Vagina (tissue), 2 donors: Measurements from ENCODE around the gene DNER. TPM values are rescaled to one million over a fixed set of nuclear protein-coding genes. Genes with fewer than 3 reads are reported as not detected.
"Not testable (repeated sequence)": the region's sequence is repeated elsewhere in the genome, so short reads cannot be mapped to it uniquely, and the experiment has no call there.

Source experiments
- DNase-seq, 2 donors: peaks; one replicate each; pipeline ENCODE4 v3.0.0-alpha.2; 2017; ENCODE audit errors: extremely low spot score in 2 of 2
- H3K27ac ChIP-seq: fragments of 200-600 bp; sonication (generic); one replicate; pipeline ENCODE4 v1.5.1; 2019
- H3K27me3 ChIP-seq: fragments of 200-600 bp; sonication (generic); one replicate; pipeline ENCODE4 v1.5.1; 2019
- H3K36me3 ChIP-seq, 2 donors: fragments of 200-600 bp; sonication (generic); one replicate each; pipeline ENCODE4 v1.5.1; 2017 to 2019
- H3K4me1 ChIP-seq: fragments of 200-600 bp; sonication (generic); one replicate; pipeline ENCODE4 v1.5.1; 2019
- H3K4me3 ChIP-seq, 2 donors: fragments of 200-600 bp; sonication (generic); 1 replicate in 1 of 2; 2 replicates in 1 of 2; pipeline ENCODE4 v1.5.1; 2016 to 2019
- H3K9me3 ChIP-seq: fragments of 200-600 bp; sonication (generic); one replicate; pipeline ENCODE4 v1.5.1; 2019
- POLR2A ChIP-seq, 2 donors: fragments of 450-650 bp; IDR thresholded peaks; one replicate each; pipeline ENCODE4 v1.6.1; 2017; ENCODE audit warnings: antibody characterized with exemption in 2 of 2, mild to moderate bottlenecking in 2 of 2, moderate library complexity in 2 of 2
- POLR2AphosphoS5 ChIP-seq, 2 donors: sonication (generic); formaldehyde crosslinking; IDR thresholded peaks; one replicate each; pipeline ENCODE4 v1.9.0; 2017; ENCODE audit warnings: antibody characterized with exemption in 2 of 2, mild to moderate bottlenecking in 2 of 2, low read depth in 1 of 2; ENCODE audit not compliant: insufficient read depth in 1 of 2
- intact Hi-C: fragments of 100-400 bp; cut with DNase I; formaldehyde crosslinking; loops from one replicate; pipeline ENCODE4 v1.15.1; 2023
- total RNA-seq: library from RNA; depleted of rRNA; stranded (reverse); fragments of >200 nt; gene quantifications from one replicate; pipeline ENCODE4 v1.2.3, GENCODE V29; 2016
- TF ChIP-seq, protein P1 (sequence below), 3 experiments: fragments of 450-650 bp in 2 of 3; fragments of 200-600 bp in 1 of 3; sonication (generic) in 1 of 3; IDR thresholded peaks; one replicate each; pipeline ENCODE4 v1.5.1; 2017 to 2019; ENCODE audit warnings: antibody characterized with exemption in 3 of 3, mild to moderate bottlenecking in 2 of 3, moderate library complexity in 2 of 3

The DNER gene
- total RNA-seq, 1 donor from 2014 or later = 11.3 TPM

DNA sequence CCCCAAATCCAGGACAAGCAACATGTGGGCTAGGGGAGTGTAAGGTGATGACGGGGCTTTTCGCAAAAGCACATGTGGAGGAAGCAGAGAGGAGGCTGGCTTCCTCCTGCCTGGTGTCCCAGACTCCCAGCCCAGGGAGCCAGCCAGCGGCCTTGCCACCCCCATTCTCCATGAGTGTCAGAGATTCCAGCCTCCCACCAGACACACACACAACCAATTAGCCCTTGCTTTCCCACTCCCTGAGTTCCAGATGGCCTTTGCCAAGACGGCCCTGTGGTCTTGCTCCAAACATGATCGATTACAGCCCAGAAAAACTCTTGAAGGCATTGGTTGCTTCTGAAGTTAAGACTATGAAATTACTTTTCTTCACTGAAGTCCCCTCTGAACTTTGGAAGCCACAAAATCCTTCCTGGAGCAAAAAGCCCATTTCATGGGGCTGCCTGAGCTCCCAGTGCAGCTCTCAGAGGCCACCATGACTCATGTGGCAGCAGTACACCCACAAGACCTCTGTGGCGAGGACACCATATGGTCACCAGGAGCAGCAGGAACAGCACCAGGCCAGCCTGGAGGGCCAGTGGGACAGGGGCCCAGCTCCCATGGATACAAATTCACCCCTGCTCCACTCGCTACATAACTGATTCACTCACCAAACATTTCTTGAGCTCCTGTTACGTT lies 374.1 kb downstream of the DNER start:
- TF ChIP-seq POLR2AphosphoS5 (IDR thresholded peaks at IDR 0.05; ENCODE audit: insufficient read depth in 1 of 2, low read depth in 1 of 2) = no peak
- TF ChIP-seq POLR2A (IDR thresholded peaks at IDR 0.05) = no peak
- TF ChIP-seq, protein P1, sequence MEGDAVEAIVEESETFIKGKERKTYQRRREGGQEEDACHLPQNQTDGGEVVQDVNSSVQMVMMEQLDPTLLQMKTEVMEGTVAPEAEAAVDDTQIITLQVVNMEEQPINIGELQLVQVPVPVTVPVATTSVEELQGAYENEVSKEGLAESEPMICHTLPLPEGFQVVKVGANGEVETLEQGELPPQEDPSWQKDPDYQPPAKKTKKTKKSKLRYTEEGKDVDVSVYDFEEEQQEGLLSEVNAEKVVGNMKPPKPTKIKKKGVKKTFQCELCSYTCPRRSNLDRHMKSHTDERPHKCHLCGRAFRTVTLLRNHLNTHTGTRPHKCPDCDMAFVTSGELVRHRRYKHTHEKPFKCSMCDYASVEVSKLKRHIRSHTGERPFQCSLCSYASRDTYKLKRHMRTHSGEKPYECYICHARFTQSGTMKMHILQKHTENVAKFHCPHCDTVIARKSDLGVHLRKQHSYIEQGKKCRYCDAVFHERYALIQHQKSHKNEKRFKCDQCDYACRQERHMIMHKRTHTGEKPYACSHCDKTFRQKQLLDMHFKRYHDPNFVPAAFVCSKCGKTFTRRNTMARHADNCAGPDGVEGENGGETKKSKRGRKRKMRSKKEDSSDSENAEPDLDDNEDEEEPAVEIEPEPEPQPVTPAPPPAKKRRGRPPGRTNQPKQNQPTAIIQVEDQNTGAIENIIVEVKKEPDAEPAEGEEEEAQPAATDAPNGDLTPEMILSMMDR (IDR thresholded peaks at IDR 0.05) = no peak
- Histone ChIP-seq H3K27me3 (no peaks in the 10 kb centered on the region), H3K4me1 (peaks cover 23% of the 10 kb centered on the region)

DNA sequence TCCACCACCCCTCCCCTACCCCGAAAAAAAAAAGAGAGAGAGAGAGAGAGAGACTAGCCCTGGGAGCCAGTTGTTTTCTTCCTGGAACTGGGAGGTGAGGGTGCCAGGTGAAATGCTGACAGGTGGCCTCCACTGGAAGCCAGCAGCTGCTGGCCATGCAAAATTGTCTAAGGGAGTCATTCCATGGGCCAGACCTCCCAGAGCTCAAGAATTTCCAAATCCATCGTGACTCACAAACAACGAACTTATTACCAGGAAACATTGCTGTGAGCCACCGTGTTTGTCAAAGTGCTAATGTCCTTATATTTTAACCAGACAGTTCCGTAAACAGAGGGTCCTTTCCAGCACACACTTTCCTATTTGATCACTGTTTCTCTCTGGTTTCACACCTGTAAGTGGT lies 374.7 kb downstream of the DNER start:
- Histone ChIP-seq H3K4me1 (peaks cover 19% of the 10 kb centered on the region), H3K9me3 (no peaks in the 10 kb centered on the region), H3K4me3 (no peak overlapping the region), H3K27ac (no peak overlapping the region), H3K36me3 (no peaks in the 10 kb centered on the region), H3K27me3 (no peaks in the 10 kb centered on the region)
- TF ChIP-seq POLR2A (IDR thresholded peaks at IDR 0.05) = no peak
- TF ChIP-seq, protein P1 (IDR thresholded peaks at IDR 0.05) = no peak
- no peak for TF ChIP-seq POLR2AphosphoS5 (IDR thresholded peaks at IDR 0.05; ENCODE audit: insufficient read depth in 1 of 2, low read depth in 1 of 2)
- DNase-seq = no peak
- intact Hi-C loops = no loop called here

More for the DNA sequence above, 374.1 kb downstream of the DNER start:
- Histone ChIP-seq H3K36me3 (no peaks in the 10 kb centered on the region), H3K27ac (peak overlapping the region; percentile 1), H3K9me3 (no peaks in the 10 kb centered on the region), H3K4me3 (no peak overlapping the region)
- DNase-seq = no peak
- intact Hi-C loops = no loop called here

DNA sequence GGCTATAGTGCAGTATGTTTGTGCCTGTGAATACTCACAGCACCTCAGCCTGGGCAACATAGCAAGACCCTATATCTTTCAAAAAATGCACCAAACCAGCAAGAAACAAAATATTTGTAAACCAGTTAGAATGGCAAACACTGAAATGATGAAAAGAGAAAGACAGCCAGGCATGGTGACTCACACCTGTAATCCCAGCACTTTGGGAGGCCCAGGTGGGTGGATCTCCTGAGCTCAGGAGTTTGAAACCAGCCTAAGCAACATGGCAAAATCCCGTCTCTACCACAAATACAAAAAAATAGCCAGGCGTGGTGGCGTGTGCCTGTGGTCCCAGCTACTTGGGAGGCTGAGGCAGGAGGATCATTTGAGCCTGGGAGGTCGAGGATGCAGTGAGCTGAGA lies 375.2 kb downstream of the DNER start:
- intact Hi-C loops, H3K4me3 ChIP-seq, DNase-seq, H3K9me3 ChIP-seq, H3K27ac ChIP-seq, H3K27me3 ChIP-seq, H3K36me3 ChIP-seq: not testable (repeated sequence)
- peaks cover 15% of the 10 kb centered on the region for H3K4me1 ChIP-seq

DNA sequence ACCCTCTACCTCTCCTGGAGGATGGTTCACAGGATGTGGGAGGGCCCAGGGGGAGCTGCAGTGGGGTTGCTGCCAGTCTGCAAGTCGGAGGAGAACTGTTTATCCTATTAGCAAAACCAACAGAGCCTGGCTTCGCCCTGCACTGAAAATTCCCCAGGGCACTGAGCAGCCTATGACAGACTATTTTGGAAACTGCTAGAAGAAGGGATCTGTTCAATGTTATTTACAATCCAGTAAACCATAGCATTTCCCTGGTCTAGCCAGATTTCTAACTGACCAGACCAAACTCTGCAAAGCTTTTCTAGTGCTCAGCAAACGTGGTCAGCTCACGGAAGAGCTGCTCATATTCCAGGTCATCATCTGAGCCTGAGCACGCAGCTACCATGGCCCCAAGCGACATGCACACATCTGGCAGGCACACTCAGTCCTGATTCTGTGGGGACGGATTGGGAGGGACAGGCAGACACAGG lies 378.4 kb downstream of the DNER start:
- intact Hi-C loops = no loop called here
- H3K9me3 ChIP-seq = no peaks in the 10 kb centered on the region
- no peak overlapping the region for H3K4me3 ChIP-seq
- H3K27me3 ChIP-seq = no peaks in the 10 kb centered on the region
- H3K36me3 ChIP-seq = no peaks in the 10 kb centered on the region
- TF ChIP-seq, protein P1 (IDR thresholded peaks at IDR 0.05) = no peak
- TF ChIP-seq POLR2A (IDR thresholded peaks at IDR 0.05) = no peak
- no peak for TF ChIP-seq POLR2AphosphoS5 (IDR thresholded peaks at IDR 0.05; ENCODE audit: insufficient read depth in 1 of 2, low read depth in 1 of 2)
- no peak overlapping the region for H3K27ac ChIP-seq
- H3K4me1 ChIP-seq = peaks cover 5% of the 10 kb centered on the region
- no peak for DNase-seq

DNA sequence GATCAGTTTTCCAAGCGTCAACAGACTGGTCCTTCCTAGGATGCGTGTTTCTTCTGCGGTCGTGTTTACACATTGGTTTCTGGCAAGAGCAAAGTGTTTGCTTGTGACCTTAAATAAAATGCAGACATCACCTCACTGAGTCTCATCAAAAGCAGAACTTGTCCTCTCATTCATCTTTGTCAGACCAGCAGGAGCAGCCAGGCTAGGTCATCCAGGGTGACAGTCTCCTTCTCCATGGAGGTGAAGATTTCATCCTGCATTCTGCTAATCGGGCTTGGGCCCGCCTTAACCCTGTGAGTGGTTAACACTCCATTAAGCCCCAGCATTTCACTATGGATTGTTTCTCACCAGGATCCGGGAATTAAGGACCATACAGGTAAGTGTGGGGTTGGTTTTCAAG lies 379.0 kb downstream of the DNER start:
- H3K27me3 ChIP-seq = no peaks in the 10 kb centered on the region

More for the DNA sequence above, 379.0 kb downstream of the DNER start:
- intact Hi-C loops = no loop called here
- DNase-seq = no peak
- TF ChIP-seq POLR2AphosphoS5 (IDR thresholded peaks at IDR 0.05; ENCODE audit: insufficient read depth in 1 of 2, low read depth in 1 of 2) = no peak
- TF ChIP-seq POLR2A (IDR thresholded peaks at IDR 0.05) = no peak
- TF ChIP-seq, protein P1 (IDR thresholded peaks at IDR 0.05) = no peak
- H3K9me3 ChIP-seq = no peaks in the 10 kb centered on the region
- no peaks in the 10 kb centered on the region for H3K36me3 ChIP-seq
- H3K27ac ChIP-seq = no peak overlapping the region
- peaks cover 5% of the 10 kb centered on the region for H3K4me1 ChIP-seq
- no peak overlapping the region for H3K4me3 ChIP-seq
